GM13976 (cell line): Measurements from ENCODE around the gene CBX8.

Source experiments
- DNase-seq: peaks from one replicate; pipeline ENCODE4 v3.0.0; 2012; ENCODE audit warnings: low spot score
- in situ Hi-C: fragments of 300-500 bp; cut with MboI; formaldehyde crosslinking; loops from one replicate; pipeline ENCODE4 v1.12.0; 2022; ENCODE audit warnings: low sequenced_read_pairs, mixed read lengths, inconsistent platforms; ENCODE audit not compliant: unreplicated experiment
- TF ChIP-seq, protein P1 (sequence below): IDR thresholded peaks from 2 replicates; pipeline ENCODE4 v1.5.1; 2012; ENCODE audit warnings: borderline replicate concordance, mild to moderate bottlenecking; ENCODE audit not compliant: insufficient read depth; ENCODE audit errors: extremely low read depth, missing control alignments, control extremely low read depth

CBX8 gene

DNA sequence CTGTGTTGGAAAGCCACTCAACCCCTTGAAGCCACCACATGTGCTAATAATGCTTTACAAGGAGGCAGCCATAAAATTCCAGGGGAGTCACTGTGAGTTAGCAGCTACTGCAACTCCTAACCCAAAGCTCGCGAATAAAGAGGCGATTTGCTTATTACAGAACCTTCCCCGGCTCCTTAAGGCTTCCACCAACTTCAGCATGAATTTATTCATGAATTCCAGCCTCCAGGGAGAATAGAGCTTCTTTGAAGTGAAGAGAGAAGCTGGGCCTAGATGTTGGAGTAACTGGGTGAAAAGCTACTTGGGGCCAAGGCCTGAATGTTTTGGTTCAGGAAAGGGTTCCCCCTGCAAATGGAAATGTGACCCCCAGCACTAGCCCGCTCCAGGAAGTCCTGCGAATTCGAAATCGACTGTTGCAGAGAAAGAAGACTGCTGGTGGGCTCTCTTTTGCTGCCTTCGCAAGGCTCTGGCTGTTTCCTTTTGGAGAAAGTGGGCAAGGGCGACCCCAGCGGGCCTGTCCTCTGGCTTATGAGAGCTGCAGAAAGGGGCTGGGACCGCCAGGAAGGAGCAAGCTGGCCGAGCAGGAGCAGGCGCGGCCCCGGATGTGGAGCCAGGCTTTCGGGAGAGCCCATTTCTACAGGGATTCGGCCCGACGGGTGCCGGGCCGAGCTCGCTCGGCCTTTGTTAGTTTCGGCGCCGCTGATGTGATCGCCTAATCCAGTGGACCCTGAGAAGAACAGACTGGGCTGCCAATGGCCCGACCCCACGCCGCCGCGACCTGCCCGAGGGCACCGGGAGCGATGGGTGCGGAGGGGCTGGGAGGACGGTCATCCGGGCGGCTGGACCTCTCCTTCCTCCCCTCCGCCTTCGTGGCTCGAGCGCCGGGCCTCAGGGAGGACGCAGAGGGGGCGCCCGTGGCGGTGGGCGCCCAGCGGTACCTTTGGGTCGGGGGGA lies 7.6 kb downstream of the CBX8 start:
- in situ Hi-C loops: no loop called here
- no peak for DNase-seq
- TF ChIP-seq, protein P1, sequence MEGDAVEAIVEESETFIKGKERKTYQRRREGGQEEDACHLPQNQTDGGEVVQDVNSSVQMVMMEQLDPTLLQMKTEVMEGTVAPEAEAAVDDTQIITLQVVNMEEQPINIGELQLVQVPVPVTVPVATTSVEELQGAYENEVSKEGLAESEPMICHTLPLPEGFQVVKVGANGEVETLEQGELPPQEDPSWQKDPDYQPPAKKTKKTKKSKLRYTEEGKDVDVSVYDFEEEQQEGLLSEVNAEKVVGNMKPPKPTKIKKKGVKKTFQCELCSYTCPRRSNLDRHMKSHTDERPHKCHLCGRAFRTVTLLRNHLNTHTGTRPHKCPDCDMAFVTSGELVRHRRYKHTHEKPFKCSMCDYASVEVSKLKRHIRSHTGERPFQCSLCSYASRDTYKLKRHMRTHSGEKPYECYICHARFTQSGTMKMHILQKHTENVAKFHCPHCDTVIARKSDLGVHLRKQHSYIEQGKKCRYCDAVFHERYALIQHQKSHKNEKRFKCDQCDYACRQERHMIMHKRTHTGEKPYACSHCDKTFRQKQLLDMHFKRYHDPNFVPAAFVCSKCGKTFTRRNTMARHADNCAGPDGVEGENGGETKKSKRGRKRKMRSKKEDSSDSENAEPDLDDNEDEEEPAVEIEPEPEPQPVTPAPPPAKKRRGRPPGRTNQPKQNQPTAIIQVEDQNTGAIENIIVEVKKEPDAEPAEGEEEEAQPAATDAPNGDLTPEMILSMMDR: no peak

DNA sequence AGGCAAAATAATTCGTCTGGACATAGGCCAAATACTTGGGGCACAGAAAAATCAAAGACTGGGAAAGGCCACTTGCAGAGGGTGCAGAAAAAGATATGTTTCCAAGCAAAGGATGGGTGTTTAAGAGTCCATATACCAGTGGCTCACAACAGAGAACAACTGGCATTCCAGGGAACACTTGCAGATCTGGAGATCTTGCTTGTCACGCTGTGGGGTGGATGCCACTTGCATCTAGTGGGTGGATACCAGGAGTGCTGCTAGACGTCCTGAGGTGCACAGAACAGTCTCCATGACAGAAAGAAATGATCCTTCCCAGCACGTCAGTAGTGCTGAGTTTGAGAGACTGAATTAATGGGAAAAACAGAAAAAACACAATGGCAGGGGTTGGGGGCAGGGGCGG lies 8.4 kb downstream of the CBX8 start:
- in situ Hi-C loops: no loop called here
- TF ChIP-seq, protein P1: no peak

GRCh38 chr17:79786930-79787643 lies 9.8 kb downstream of the CBX8 start:
- no peak for DNase-seq
- in situ Hi-C loops: no loop called here
- TF ChIP-seq, protein P1: no peak

More for the DNA sequence above, 8.4 kb downstream of the CBX8 start:
- no peak for DNase-seq

DNA sequence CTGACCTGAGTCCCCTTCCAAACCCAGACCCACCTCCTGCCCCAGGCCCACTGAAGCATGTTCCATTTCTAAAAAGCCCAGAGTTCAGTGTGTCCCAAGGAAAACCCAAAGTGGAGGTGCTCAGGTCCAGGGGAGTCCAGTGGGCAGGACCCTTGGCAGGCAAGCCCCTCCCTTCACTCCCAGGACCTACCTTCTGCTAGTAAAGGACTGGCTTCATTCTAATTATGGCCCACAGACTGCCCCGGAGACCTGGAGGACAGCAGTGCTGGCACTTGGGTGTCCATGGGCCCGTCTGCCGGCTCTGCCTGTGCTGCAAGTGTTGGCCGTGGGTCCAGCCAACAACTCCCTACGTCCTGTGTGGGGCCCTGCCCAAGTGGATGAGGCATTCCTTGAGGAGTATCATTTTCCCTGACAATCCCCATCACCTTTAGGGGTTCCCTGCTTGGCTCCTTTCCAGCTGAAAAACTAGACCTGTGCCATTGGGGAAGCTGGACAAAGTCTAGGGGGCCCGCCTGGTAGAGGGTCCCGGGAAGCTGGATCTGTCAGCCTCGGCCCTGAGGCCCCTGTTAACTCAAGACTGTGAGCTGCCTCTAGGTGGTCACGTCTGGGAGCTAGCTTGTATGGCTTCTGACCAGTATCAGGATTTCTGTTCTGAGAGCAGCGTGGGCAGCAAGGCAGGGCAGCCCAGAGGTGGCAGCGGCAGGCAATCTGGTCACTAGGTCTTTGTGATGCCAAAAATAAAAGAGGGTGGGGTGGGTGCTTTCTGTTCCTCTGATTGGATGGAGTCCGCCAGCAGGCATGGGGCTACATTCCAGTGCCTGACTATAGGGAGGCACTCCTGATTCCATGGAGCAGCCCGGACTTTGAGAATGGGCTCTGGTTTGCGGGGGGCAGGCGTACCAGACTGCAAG lies 10.7 kb downstream of the CBX8 start:
- TF ChIP-seq, protein P1: no peak
- in situ Hi-C loops: no loop called here

DNA sequence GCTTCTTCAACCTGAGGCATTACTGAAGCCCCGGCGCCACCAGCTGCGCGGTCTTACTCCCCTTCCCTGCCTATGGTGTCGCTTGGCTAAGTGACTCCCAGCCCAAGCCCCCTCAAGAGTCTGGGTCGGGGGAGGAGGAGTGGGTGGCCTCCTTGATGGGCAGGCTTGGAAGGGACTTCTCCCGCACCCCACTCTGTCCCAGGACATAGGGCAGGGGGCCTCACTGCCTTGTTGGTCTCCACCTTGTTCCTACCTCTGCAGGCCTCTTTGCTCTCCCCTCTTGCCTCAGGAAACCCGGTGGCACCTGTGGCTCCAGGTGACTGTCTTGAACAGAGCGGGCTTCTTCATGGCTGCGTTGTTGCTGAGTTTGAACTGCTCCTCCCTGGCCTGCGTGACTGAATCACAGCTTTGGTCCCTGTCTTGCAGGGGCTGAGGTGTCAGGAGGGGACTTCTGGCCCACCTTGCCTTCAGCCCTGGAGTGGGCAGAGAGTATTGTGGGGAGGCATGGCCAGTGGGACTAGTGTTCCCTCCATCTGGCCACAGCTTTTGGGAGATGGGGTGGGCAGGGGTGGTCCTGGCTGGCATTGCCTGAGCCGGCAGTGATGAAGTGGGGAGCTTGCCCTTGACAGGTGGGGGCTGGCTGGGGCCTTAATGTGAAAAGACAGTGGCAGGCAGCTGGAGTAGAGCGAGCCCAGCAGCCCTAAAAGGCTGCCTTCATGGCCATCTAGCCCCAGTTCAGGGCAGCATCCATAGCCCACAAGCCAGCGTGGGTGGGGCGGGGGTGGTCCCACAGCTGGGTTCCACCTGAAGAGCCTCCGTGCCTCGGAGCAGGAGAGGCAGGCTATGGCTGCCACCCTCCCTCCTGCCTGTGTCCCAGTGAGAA lies 11.6 kb downstream of the CBX8 start:
- in situ Hi-C loops: no loop called here
- TF ChIP-seq, protein P1: no peak
- DNase-seq: no peak

More for the DNA sequence above, 10.7 kb downstream of the CBX8 start:
- DNase-seq: no peak
